Measurements from ENCODE around the gene LTBP3.

Gene LTBP3

DNA sequence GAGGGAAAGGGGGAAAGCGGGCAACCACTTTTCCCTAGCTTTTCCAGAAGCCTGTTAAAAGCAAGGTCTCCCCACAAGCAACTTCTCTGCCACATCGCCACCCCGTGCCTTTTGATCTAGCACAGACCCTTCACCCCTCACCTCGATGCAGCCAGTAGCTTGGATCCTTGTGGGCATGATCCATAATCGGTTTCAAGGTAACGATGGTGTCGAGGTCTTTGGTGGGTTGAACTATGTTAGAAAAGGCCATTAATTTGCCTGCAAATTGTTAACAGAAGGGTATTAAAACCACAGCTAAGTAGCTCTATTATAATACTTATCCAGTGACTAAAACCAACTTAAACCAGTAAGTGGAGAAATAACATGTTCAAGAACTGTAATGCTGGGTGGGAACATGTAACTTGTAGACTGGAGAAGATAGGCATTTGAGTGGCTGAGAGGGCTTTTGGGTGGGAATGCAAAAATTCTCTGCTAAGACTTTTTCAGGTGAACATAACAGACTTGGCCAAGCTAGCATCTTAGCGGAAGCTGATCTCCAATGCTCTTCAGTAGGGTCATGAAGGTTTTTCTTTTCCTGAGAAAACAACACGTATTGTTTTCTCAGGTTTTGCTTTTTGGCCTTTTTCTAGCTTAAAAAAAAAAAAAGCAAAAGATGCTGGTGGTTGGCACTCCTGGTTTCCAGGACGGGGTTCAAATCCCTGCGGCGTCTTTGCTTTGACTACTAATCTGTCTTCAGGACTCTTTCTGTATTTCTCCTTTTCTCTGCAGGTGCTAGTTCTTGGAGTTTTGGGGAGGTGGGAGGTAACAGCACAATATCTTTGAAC is 52.5 kb downstream of the LTBP3 start:
- peak; percentile 72 for DNase-seq

DNA sequence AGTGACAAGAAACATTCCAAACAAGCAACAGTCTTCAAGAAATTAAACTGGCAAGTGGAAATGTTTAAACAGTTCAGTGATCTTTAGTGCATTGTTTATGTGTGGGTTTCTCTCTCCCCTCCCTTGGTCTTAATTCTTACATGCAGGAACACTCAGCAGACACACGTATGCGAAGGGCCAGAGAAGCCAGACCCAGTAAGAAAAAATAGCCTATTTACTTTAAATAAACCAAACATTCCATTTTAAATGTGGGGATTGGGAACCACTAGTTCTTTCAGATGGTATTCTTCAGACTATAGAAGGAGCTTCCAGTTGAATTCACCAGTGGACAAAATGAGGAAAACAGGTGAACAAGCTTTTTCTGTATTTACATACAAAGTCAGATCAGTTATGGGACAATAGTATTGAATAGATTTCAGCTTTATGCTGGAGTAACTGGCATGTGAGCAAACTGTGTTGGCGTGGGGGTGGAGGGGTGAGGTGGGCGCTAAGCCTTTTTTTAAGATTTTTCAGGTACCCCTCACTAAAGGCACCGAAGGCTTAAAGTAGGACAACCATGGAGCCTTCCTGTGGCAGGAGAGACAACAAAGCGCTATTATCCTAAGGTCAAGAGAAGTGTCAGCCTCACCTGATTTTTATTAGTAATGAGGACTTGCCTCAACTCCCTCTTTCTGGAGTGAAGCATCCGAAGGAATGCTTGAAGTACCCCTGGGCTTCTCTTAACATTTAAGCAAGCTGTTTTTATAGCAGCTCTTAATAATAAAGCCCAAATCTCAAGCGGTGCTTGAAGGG is 53.3 kb downstream of the LTBP3 start:
- peak; percentile 76 for DNase-seq

GRCh38 chr11:65503949-65504673 is 54.0 kb downstream of the LTBP3 start:
- peak; percentile 70 for DNase-seq

DNA sequence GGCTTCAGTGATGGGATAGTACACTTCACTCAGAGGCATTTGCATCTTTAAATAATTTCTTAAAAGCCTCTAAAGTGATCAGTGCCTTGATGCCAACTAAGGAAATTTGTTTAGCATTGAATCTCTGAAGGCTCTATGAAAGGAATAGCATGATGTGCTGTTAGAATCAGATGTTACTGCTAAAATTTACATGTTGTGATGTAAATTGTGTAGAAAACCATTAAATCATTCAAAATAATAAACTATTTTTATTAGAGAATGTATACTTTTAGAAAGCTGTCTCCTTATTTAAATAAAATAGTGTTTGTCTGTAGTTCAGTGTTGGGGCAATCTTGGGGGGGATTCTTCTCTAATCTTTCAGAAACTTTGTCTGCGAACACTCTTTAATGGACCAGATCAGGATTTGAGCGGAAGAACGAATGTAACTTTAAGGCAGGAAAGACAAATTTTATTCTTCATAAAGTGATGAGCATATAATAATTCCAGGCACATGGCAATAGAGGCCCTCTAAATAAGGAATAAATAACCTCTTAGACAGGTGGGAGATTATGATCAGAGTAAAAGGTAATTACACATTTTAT is 54.7 kb downstream of the LTBP3 start:
- DNase-seq = peak; percentile 61

- peak; percentile 72 for DNase-seq
Measured at GRCh38 chr11:65502555-65503367, 55.4 kb downstream of the LTBP3 start.

DNA sequence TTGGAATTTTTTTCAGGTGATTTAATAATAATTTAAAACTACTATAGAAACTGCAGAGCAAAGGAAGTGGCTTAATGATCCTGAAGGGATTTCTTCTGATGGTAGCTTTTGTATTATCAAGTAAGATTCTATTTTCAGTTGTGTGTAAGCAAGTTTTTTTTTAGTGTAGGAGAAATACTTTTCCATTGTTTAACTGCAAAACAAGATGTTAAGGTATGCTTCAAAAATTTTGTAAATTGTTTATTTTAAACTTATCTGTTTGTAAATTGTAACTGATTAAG is 55.9 kb downstream of the LTBP3 start:
- no peak for DNase-seq

- peak; percentile 78 for DNase-seq
Measured at GRCh38 chr11:65501472-65502273, 56.5 kb downstream of the LTBP3 start.

DNA sequence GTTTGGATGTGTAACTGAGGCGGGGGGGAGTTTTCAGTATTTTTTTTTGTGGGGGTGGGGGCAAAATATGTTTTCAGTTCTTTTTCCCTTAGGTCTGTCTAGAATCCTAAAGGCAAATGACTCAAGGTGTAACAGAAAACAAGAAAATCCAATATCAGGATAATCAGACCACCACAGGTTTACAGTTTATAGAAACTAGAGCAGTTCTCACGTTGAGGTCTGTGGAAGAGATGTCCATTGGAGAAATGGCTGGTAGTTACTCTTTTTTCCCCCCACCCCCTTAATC is 57.0 kb downstream of the LTBP3 start:
- peak; percentile 78 for DNase-seq

DNA sequence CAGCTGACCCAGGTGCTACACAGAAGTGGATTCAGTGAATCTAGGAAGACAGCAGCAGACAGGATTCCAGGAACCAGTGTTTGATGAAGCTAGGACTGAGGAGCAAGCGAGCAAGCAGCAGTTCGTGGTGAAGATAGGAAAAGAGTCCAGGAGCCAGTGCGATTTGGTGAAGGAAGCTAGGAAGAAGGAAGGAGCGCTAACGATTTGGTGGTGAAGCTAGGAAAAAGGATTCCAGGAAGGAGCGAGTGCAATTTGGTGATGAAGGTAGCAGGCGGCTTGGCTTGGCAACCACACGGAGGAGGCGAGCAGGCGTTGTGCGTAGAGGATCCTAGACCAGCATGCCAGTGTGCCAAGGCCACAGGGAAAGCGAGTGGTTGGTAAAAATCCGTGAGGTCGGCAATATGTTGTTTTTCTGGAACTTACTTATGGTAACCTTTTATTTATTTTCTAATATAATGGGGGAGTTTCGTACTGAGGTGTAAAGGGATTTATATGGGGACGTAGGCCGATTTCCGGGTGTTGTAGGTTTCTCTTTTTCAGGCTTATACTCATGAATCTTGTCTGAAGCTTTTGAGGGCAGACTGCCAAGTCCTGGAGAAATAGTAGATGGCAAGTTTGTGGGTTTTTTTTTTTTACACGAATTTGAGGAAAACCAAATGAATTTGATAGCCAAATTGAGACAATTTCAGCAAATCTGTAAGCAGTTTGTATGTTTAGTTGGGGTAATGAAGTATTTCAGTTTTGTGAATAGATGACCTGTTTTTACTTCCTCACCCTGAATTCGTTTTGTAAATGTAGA is 57.6 kb downstream of the LTBP3 start:
- DNase-seq = peak; percentile 80

GRCh38 chr11:65499713-65500386 is 58.3 kb downstream of the LTBP3 start:
- DNase-seq = no peak

- peak; percentile 98 for DNase-seq
Measured at GRCh38 chr11:65498977-65499712, 59.0 kb downstream of the LTBP3 start, which contains the start of gene MALAT1. Gene MALAT1 (plus strand): TSS chr11:65499045.

GRCh38 chr11:65498727-65498976 is 59.5 kb downstream of the LTBP3 start:
- no peak for DNase-seq

GRCh38 chr11:65498042-65498726 is 60.0 kb downstream of the LTBP3 start:
- DNase-seq = peak; percentile 82

- peak; percentile 100 for DNase-seq
Measured at GRCh38 chr11:65497141-65498041, 60.8 kb downstream of the LTBP3 start.

- DNase-seq = peak; percentile 75
Measured at GRCh38 chr11:65496304-65497140, 61.6 kb downstream of the LTBP3 start.

DNA sequence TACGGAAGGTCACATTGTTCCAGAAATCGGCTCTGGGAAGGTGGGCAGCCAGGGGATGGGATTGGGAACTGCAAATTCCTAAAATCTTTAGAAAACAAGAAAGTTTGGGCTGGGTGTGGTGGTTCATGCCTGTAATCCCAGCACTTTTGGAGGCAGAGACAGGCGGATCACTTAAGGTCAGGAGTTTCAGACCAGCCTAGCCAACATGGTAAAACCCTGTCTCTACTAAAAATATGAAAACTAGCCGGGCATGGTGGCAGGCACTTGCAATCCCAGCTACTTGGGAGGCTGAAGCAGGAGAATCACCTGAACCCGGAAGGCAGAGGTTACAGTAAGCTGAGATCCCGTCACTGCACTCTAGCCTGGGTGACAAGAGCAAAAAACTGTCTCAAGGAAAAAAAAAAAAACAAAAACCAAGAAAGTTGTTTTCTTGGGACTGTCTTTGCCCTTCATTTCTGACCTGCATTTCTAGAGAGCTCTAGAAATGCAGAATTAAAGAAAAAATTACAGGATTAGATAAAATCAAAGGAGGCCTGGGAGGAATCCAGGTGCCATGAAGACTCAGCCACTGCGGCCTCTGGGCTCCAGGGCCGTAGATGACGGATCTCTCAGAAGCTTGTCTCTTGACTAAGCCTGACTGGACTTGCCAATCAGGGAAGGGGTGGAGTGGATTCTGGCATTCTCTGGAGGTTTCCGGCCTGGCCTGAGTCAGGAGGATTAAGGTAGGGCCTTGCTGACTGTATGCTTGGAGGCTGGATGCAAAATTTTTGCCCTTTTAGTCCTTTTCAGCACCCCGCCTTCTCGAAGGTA is 64.6 kb downstream of the LTBP3 start:
- DNase-seq = peak; percentile 53

Data from NCI-H69 (cell line).